ENCODE data around the gene SNCB.

SNCB gene

DNA sequence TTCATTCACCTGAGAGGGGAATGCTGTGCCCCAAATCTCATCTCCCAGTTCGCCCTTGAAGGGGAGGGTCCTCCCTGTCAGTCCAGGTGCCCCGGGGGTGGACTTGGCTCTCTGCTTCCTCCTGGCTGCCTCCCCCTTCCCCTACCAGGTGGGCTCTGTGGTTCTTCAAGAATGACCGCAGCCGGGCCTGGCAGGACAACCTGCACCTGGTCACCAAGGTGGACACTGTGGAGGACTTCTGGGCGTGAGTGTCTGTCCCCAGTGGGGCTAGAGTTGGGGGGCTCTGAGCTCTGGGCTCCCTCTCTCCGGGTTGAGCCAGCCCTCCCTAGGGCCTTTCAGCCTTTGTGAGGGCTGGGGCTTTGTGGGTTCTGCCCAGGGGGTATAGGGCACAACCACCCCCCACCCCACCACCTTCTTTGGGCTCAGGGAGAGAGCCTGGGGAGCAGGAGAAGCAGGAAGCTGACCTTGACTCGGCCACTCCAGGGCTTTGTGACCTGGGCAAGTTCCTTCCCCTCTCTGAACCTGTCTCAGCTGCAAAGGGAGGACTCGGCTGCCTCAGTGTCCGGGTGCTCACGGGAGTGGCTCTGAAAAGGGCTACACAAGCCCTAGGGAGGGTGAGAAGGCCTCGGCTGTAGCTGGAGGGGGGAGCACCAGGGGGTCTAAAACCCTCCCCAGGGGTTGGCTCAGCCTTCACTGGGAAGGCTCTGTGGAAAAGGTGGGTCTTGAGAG lies 13.3 kb upstream of the SNCB start:
- FAIRE-seq: no peak

DNA sequence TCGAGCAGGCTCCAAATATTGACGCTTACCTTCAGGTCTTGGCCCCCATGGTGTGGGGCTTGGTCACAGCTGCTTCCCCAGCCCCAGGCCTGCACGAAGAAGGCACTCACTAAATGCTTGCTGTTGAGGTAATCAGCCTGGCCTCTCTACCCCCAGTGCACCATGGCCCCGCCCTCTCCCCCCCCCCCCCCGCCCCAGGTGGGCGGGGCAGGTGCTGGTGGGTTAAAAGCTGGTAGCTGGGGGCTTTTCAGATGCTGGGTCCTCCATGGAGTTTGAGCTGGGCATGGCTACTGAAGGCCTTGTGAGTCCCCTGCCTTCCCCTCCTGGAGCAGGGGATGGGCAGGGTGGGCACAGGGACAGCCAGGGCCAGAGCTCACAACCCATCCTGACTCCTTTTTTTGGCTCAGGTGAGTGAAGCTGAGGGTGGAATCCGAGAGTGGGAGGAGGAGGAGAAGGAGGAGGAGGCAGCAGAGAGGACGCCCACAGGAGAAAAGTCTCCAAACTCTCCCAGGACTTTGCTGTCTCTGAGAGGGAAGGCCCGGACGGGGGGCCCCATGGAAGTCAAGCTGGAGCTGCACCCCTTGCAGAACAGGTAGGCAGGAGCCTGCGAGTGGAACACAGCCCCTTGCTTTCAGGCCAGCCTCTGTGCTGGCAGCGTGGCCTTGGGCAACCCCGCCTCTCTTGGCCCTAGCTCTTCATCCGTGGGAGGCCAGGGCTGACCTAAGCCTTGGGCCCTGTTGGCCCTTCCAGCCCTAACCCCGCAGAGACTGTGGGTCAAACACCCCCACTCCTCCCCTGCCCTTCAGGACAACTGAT lies 12.5 kb upstream of the SNCB start:
- FAIRE-seq: no peak

DNA sequence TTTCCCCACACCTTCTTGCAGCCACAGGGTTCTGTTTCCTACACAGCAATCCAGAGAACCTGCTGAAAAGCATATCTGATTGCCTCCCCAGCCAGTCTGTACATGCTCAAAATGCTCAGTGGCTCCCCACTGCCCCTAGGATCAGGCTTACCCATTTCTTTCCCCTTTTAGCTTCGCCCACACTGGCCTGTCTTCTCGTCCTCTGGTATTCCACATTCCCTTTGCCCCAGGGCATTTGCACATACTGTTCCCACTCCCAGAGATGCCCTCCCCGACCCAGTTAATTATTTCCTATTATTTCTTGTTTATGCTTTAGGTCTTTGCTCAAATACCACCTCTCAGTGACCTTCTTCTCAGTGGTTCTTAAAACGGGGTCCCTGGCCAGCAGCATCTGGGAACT lies 10.3 kb upstream of the SNCB start:
- FAIRE-seq: no peak

DNA sequence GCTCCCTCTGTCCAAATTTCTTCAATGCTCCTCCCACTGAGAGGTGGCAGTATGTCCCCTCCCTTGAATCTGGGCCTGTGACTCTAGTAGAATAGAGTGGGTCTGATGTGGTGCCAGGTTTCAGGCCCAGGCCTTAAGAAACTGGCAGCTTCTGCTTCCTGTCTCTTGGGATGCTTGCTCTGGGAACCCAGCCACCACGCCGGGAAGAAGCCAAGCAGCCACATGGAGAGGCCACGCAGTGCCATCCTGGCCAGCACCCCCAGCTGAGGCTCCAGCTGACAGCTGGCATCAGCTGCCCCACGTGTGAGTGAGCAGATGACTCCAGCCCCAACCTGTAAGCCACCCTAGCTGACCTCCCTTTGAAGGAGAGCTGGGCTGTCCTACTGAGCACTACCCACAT lies 9.6 kb upstream of the SNCB start:
- no peak for FAIRE-seq

DNA sequence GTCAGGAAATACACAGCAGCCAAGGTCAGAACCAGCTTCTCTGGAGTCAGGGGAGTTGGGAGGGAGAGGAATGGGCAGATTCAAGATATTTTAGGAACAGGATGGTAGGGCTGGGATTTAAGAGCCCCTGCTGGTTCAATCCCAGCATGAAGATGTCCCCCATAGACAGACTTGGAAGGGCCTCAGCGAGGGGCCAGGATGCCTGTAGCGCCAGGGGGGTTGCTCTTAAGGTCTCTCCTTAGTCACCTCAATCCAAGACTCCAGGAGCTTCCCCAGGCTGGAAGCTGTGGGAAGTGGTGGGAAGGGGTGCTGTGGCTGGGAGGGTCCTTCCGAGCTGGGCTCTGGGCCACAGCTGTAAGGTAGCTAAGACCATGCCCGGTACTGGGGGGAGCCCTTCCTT lies 8.9 kb upstream of the SNCB start:
- no peak for FAIRE-seq

DNA sequence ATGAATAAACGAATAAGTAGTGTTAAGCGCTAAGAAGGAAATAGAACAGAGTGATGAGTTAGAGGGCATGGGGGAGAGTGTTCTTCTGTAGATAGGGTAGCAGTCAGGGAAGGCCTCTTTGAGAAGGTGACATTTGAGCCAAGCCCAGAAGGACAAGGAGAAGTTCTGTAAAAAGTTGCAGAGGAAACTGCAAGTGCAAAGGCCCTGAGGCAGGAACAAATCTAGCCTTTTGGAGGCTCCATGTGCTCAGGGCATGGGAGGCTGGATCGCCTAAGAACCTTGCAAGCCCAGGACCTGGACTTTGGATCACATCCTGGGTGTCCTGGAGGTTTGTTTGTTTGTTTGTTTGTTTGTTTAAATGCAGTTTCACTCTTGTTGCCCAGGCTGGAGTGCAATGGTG lies 8.1 kb upstream of the SNCB start:
- no peak for FAIRE-seq

DNA sequence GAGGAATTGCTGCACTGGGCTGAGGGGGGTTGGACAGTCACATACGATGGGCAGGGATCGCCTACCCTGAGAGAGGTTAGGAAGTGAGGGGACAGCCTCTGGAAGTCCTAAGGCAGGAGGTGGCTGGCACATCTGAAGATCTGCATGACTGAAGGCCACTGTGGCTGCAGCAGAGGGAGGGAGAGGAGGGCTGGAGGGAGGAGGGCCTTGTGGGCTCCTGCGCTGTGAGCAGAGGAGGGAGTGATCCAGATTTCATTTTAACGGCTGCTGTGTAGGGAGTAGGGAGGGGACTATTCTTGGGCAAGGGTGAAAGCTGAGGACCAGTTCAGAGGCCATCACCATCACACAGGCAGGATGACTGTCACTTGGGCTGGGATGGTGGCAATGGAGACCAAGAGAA lies 7.2 kb upstream of the SNCB start:
- no peak for FAIRE-seq

DNA sequence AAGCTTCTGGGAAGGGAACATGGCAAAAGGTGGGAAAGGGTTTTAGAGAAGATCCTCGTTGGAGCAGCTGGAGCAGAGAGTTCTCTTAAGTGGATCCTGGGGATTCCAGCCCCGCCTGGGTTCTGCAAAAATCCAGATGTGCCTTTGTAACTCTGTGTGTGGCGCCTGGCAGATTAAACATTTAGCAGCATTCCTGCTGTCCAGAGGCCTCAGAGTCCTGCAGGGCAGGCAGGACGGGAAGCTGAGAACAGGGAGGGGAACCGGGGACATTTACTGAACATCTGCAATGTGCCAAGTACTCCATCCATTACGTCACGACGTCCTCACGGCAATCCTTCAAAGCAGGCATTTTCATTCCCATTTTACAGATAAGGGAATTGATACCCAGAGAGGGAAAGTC lies 6.1 kb upstream of the SNCB start:
- FAIRE-seq: no peak

DNA sequence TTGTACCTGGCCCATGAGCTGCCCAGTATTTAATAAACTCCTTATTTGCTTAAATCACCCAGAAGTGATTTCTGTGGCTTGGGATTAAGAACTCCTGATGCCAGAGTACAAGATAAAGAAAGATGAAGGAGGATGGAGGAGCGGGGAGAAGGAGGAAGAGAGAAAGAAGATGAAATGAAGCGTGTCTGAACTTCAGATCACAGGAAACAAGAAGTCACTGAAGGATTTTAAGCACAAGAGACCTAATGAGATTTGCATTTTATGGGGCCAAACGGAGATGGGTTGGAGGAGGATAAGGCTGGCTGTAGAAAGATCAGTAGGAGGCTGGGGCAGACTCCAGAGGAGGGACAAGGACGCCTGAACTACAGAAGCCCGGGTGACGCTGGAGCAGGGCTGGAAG lies 3.3 kb upstream of the SNCB start:
- FAIRE-seq: no peak

DNA sequence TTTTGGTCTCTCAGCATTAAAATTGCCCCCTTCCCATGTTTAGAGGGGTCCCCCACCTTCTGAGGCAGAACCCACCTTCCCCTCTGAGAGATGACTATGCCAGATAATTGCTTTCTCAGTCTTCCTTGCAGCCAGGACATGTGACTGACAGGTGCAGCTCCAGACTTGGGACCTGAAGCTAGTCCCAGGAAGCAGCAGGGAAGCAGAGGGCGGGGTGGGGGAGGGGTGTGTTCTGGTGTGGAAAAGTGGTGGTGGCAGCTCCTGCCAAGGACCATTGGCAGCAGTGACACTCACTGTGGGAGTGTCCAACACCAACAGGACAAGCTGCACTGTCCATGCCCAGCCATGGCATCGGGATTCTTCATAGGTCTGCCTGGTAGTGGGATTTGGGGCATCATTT lies 2.4 kb upstream of the SNCB start:
- no peak for FAIRE-seq

DNA sequence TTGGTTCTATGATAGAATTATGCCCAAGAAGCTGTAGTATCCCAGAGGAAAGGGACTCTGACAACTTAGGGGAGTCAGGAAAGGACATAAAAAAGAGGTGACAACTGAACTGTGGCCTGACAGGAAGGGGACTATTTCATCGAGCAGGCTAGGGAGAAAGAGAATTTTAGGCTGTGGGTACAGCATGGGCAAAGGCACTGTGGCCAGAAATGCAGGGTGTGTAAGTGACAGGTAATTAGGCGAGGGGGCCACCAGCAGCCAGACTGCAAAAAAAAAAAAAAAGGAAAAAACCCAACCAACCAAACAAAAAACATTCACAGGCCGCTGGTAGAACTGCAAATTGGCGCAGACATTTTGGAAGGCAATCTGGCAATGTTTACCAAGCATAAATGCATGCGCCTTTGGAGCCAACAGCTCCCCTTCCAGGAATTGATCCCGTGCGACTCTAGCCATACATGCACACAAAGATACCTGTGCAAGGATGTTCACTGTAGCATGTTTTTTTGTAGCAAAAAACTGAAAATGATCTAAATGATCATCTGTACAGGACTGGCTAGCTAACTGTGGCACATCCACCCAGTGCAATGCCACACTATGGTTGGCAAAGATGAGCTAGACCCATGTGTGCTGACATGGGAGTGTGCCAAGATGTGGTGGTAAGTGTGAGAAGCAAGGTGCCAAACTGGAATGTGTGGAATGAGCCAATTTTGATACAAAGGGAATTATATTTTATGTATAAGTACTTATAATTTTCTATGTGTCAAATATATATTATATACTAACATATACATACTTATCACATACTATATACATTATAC lies 1.3 kb upstream of the SNCB start:
- no peak for FAIRE-seq

DNA sequence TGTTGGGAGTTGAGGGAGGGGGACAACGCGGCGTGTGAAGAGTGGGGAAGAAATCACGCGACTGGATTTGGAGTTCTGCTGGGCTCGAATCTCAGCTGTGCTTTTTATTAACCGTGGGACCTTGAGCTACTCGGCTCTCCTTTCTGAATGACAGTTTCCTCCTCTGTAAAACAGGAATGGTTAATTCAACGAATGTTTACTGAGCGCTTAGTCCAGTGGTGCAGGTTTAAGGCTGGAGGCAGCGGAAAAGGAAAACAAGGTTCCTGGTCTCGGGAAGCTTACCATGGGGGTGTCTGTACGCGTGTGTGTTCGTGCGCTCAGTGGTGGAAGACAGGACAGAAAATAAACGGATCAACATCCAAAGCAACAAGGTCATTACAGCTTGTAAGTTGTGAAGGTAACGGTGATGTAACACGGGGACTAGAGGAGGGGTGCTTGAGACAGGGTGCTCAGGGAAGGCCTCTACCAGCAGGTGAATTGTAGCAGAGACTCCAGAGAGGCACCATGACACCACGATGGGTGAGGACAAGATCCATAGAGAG lies 418 bp upstream of the SNCB start:
- no peak for FAIRE-seq

DNA sequence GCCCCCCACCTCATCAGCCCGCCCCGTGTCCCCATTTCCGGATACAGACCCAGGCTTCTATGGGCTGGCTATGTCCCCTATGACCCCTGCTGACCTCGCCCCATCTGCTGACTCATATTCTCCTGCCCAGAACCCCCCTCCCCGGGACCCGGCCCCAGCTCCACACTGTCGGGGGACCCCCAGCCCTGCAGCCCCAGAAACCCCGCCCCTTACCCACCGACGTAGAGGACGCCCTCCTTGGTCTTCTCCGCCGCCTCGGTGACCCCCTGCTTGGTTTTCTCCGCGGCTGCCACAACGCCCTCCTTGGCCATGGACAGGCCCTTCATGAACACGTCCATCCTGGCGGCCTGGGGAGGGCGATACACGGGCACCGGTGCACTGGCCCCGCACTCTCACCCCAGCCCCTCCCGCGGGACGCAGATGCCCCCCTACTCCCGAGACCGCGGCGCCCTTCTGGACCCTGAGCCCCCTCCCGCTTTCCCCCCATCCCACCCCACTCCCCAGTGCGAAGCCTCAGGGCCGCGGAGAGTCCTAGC lies 949 bp downstream of the SNCB start:
- FAIRE-seq: no peak

DNA sequence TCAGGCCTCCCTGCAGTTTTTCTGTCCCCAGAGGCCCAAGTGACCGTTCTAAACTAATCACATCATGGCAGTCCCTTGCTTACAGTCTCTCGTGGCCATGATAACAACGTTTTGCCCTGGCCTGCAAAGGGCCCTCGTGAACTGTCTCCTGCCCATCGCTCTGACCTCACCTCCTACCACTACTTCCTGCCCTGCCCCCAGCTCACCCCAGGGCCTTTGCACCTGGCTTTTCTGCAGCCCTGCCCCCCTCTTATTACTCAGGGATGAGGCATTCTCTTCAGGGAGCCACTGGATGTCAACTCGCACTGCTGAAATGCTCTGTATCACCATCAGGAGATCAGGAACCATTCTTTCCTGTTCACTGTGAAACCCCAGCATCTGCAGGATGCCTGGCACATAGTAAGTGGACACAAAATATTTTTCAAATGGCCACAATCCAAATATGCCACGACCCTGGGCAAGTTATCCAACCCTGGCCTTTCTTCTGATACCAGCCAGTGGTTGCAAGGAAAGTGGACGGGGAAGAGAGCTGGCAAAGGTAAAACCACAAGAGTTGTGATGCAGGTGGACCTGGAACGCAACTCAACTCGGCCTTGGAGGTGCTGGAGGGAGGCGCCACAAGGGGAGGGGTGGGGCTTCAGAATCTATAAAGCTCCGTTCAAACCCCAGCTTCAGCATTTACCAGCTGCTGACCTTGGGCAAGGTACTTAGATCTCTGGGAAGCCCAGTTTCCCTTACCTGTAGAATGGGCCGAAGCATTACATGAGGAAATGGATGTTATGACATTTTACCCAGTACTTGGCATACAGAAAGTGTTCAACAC lies 1.7 kb downstream of the SNCB start:
- FAIRE-seq: no peak

DNA sequence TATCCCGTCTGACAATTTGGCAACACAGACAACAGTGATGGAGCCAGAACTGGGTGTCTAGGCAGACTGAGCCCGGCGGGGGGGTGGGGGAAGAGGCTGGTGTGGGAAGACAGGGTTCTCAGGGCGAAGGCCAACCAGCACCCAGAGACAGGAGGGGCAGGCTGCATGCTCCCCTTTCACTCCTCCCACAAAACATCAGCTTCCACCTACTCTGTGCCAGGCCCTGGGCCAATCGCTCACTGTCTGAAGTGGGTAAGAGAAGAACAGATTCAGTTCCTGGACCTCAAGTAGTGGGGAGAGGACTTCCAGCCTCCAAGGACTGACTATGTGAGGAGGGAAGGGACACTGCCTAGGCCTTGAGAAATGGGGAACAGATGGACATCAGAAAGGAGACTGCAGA lies 2.8 kb downstream of the SNCB start:
- FAIRE-seq: no peak

DNA sequence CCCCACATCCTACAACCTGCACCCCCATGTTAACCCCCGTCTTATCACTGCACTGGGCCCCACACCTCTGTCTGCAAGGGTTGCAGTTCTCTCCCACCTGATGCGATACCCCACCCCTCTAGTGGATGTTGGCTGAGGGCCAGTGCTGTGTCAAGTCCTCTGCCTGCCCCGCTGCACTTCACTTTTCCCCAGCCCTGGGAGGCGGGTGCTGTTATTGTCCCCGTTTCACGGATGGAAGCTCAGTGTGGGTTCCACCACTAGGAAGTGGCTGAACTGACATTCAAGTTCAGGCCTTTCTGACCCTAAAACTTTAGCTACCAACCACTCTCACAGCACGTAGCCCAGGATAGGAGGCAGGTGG lies 3.5 kb downstream of the SNCB start:
- no peak for FAIRE-seq

DNA sequence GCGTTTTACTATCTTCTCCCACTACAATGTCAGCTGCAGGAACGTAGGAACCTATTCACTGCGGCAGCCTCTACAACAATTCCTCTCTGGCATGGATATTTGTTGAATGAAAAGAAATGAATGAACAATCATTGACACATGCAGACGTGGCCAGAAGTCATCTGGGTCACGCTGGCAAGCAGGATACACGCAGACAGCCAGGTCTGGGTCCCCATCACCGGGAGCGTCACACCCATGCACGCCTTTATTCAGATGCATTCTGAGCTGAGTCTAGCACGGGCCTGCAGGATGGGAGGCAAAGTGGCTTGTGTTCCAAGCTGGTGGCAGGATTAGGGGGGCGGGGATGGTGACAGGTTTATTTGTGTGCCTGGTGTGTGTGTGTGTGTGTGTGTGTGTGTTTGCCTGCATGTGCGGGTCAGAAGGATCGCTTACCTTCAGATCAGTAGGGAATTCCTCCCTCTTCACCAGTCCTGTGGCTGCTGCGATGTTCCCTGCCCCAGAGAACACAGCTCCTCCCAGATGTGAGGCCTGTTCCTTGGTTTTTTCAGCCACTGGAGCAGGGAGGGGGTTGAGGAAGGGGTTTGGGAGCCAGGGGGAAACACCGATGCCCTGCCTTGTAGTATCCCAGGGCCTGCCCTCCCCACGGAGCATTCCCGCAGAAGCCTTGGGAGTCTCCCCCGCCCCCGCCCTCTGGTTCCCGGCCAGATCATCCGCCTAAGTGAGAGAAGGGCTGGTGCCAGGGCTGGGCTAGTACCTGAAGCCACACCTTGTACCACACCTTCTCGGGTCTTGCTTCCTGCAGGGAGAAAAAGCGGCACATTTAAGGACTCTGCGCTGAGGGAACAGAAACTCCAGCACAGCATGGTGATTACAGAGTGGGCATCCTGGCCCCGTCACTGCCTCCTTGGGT lies 4.1 kb downstream of the SNCB start:
- FAIRE-seq: no peak

DNA sequence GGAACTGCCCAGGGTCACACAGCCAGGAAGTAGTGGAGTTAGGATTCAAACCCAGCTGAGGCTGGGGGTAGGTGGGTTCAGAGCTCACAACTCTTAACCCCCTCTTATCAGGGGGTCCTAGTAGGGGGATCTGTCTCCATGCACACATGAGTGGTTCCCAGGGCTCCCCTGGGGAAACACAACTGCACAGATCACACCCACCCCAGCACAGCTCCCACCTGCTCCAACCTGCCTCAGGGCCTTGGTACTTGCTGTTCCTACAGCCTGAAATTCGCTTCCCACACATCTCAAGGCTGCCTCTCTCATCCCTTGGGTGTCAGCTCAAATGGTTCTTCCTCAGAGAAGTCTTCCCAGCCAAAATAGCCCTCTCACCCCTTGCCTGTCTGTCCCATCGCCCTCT lies 4.8 kb downstream of the SNCB start:
- no peak for FAIRE-seq

DNA sequence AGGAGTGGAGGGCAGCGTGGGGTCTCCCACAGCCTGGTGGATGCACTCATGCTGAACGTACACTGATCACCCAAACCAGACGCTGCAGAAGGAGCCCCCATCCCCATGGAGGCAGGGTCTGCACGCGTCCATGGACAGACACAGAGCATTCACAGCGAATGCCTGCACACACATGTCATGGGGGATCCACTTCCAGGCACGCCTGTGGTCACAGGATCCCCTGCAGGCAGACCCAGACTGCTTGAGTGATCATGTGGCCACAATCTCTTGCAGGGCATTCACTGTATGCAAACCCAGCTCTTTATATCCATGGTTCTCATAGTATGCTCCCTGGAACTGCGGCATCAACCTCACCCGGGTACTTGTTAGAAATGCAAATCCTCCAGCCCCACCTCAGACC lies 5.4 kb downstream of the SNCB start:
- no peak for FAIRE-seq

DNA sequence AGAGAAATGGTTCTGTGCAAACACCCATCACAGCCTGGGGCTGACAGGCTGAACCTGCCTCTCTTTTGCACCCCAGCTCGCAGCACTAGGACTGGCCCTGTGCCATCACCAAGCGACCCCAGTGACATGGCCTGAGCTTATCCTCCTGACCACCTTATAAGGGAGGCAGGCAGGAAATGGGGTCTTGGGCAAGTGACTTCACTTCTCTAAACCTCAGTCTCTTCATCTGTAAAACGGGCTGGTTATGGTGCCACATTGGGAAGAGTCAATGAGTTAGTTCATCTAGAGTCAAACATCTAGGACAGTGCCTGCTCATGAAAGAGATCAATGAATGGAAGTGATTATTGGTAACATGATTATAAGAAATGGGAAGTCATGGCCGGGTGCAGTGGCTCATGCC lies 6.2 kb downstream of the SNCB start:
- no peak for FAIRE-seq

DNA sequence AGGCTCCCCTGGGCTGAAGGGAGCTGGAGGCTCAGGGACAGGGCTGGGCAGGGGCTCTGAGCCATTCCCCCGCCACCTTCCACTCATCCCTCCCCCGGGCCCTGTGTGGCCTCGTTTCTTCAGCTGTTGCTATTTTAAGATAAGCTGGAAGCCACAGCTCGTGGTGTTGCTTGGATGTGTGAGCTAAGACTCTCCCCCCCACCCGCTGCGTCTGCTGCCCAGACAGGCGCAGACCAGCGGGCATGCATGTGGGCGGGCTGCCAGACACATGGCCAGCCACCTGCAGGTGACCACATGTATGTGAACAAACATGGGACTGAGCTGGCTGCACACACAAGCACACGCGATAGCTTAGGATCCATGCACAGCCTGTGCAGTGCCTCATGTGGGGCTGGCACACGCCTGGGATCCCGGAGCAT lies 8.7 kb downstream of the SNCB start:
- FAIRE-seq: no peak

Data from endometrium (tissue), 2 donors.